GM19240 (cell line): ENCODE measurements around the gene TNFRSF12A.

ENCODE experiments used
- DNase-seq: peaks from one replicate; pipeline ENCODE4 v3.0.0; 2011; ENCODE audit warnings: low spot score; ENCODE audit not compliant: insufficient read length

Gene TNFRSF12A

DNA sequence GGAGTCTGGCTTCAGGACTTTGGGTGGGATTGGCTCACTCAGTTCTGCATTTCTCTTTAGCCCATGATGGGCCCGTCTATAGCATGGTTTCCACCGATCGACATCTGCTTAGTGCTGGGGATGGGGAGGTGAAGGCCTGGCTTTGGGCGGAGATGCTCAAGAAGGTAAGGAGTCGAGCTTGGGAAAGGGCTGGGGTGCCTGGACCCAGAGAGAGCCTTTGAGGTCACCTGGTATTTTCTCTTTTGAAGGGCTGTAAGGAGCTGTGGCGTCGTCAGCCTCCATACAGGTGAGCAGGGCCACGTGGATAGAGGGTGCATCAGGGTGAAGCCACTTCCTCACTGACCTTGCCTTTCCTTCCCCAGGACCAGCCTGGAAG, 5.8 kb downstream of the TNFRSF12A start:
- DNase-seq: no peak

DNA sequence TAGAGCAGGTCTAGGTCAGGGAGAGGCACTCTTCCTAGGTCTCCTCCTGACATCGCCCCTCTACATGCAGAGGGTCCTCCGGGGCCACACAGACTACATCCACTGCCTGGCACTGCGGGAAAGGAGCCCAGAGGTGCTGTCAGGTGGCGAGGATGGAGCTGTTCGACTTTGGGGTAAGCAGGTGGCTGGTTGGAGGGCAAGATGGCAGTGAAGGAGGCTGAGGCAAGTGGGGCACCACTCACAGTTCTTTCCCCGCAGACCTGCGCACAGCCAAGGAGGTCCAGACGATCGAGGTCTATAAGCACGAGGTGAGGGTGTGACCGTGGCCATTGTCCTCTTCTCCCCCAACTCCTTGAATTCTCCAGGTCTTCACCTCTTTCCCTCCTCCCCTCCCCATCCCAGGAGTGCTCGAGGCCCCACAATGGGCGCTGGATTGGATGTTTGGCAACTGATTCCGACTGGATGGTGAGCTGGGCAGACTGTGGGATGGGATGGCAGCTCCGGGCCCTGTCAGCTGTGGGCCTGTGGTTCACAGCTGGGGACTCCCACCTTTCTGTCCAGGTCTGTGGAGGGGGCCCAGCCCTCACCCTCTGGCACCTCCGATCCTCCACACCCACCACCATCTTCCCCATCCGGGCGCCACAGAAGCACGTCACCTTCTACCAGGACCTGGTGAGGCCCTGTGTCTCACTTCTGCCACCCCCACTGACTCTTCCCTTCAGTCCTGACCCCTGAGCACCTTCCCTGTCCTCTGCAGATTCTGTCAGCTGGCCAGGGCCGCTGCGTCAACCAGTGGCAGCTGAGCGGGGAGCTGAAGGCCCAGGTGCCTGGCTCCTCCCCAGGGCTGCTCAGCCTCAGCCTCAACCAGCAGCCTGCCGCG, 6.7 kb downstream of the TNFRSF12A start:
- DNase-seq: no peak

DNA sequence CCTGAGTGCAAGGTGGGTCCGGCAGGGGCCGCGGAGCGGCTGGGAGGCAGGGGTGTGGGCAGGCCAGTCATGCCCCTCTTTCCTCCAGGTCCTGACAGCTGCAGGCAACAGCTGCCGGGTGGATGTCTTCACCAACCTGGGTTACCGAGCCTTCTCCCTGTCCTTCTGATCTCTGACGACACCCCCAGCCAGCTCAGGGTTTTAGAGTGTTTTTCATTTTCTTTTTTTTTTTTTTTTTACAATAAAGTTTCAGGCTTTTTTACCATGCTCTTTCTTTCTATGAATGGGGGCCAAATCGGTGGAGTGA, 7.3 kb downstream of the TNFRSF12A start:
- DNase-seq: no peak

DNA sequence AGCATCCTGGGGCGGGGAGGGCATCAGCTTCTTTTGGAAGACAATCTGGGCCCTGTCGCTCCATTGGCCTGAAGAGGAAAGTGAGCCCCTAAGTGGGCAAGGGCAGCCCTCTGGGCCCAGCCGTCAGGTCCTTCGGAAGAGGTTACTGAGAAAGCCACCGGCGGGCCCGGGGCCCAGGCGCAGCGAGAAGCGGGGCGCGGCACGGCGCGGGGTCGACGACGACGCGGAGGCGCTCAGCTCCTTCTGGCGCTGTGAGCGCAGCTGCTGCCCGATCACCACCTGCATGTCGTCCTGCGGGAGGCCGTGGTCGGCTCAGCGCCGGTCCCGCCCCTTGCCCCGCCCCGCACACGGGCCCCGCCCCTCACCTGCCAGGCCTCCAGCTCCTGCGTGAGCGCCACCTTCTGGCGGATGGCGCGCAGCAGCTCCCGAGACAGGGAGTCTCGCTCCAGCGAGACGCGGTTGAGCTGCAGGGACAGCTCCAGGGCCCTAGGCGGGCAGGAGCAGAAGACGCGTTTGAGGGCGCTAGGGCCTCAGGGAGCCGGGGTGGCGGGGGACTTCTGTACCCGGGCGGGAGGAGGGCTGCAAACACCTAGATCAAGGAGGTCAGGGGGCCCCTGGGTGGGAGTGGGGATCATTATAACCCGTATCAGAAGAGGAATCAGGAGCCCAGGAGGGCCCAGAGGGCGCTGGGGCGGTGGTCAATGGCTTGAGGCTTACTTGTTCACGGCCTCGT, 8.0 kb downstream of the TNFRSF12A start:
- DNase-seq: peak; percentile 69

DNA sequence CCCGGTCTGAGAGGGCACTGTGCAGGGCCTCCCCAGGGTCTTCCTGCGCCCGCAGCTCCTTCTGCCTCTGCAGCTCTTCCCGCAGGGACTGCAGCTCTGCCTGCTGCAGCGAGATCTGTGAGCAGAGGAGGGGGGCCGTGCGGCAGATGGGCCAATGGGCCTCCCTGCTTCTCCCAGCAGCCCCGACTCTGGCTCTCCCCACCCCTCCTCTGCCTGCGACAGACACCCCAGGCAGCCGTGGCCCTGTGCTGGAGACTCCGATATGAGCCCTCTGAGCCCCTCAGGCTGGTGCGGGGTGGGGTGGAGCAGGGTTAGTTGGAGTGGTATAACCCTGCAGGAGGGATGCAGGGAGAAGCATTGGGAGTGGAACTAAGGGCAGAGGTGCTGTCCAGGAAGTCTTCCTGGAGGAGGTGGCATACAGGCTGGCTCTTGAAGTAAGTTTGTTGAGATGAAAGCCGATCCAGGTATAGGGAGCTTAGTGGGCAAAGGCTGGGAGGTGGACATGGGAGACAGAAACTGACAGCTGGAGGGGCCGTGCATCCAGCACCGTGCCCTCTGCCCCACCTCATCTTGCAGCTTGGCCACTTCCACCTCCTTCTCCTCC, 8.7 kb downstream of the TNFRSF12A start:
- DNase-seq: no peak

DNA sequence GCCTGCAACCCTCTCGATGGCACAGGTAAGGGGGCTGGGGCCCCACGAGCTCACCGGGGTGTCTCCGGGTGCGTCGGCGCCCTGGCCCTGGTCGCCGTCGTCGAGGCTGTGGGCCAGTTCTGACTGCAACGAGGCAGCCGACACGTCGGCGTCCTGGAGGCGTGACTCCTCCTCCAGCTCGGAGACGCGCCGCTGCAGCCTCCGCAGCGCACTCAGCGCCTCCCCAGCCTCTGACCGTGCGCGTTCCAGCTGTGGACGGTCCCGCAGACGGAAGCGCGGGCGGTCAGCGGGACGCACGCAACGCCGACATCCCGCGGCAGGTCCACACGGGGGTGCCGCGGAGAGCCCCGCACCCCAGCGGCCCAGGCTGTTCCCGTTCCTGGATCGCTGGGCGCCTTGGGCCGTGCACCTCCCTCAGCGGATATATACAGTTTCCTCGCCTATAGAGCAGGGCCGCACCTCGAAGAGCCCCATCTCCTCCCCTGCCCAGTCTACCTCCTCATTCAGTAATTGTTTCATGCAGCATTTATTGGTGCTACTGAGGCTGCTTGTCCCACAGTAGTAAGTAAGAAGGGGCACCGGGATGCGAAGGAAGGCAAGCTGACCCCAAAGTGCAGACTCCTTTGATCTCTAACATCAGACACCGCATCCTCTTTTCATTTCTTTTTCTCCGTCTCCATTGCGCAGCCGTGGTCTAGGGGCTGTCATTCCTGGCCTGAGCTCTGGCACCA, 9.5 kb downstream of the TNFRSF12A start:
- DNase-seq: no peak

DNA sequence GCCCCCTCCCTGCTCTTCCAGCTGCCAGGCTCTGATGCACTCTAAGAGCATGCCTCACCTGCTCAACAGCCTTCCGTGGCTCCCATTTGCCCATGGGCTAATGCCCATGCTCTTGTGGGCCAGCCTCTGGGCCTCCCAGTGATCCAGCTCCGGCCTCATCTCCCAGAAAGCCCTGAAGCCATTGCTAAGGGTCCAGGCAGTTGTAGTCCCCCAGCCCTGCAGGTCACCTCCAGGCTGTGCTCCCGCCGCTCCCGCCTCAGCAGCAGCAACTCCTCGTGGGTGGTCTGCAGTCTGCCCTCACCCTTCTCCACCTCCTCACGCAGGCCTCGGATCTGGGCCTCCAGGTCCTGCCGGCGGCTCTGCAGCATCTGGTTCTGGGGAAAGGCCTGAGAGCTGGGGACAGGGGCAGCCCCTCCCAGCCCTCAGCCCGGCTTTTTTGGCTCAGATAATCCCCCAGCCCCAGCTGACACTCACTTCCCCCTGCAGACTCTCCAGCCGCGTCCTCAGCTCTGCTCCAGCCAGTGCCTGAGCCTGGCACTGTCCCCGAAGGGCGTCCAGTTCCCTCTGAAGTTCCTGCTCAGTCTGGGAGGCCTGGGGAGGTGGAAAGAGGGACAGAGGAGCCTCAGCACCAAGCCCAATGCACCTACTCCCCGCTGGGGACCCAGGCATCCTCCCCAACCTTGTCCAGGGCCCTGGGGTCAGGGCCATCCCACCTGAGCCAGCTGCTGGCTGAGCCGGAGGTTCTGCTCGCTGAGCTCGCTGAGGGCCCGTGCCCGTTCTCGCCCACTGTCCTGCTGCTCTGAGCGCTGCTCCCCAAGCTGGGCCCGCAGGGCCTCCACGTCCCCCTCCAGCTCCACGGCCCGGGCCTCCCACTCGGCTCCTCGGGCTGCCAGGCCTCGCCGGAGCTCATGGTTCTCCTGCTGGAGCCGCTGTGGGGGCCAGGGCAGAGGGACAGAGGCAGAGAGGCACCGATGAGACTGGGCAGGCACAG, 10.3 kb downstream of the TNFRSF12A start:
- DNase-seq: no peak

DNA sequence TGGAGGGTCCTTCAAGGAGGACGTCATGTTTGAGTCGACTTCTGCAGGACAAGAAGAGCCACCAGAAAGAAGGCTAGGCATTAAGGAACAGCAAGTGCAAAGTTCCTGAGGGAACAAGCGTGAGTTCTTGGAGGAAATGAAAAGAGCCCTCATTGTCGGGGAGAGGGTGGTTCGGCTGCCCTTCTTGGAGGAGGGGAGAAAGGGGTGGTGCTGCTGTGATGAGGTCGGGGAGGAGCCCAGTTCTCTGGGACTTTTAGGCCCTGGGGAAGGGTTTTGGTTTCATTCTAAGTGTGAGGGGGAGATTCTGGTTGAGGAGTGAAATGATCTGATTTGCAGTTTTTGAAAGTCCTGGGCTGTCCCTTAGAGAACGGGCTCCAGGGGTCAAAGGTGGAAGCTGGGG, 12.5 kb downstream of the TNFRSF12A start:
- no peak for DNase-seq

DNA sequence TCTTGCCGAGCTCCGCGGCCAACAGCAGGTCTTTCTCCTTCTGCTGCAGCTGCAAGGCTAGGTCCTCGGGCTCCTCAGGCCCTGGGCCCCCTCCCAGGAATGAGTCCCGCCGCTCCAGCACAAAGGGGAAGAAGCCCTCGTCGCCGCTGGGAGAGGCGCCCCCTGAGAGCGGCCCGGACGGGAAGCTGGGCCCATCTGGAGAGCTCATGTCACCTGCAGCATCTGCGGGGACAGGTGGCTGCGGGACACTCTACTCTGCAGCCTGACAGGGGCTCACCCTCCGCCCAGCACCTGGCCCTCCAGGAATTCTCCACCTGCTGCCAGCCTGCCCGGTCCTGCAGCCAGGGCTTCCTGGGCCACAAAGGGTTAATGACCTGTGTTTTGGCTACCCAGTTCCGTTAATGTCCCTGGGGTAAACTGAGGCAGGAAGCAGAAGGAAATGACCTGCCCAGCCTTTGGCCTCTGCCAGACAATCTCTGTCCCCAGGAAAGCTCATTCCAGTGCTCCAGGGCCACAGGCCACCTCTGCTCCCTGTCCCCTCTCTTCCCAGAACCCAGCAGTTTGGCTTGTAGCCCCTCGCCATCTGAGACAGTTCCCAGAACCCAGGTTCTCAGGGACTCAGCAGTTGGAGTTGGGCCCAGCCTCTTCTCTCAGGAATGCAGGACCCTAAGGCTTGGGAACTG, 15.3 kb downstream of the TNFRSF12A start:
- no peak for DNase-seq

DNA sequence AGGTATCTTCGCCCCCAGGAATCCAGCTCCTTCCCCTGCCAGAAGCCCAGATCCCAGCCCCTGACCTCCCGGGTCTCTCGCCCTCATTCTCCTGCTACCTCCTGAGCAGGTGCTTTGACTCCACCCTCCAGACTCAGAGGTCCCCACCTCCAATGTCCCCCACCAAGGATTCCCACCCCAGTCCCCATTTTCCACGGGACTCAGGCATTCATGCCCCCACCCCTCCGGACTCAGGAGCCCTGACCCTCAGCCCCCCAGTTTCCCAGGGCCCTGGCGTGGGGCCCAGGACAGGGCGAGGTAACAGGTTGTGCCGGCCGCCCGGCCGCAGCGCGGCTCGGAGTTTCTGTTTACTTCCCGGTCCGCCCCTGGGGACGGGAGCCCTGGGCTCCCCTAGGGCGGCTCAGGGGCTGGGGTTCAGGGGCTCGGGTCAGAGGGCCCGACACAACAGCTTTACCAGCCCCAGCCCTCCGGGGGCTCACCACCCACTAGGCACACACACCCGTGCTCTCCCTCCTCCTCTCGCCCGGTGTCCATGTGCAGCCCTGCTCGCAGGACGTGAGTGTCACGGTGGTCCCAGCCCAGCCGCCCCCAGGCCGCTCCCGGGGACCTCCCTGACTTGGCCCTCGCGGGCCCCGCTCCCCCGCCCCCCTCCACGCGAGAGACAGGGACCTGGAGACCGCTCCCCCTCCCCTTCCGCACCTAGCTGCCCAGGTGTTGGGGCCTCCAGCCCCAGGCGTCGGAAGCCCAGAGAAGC, 16.0 kb downstream of the TNFRSF12A start:
- DNase-seq: no peak

DNA sequence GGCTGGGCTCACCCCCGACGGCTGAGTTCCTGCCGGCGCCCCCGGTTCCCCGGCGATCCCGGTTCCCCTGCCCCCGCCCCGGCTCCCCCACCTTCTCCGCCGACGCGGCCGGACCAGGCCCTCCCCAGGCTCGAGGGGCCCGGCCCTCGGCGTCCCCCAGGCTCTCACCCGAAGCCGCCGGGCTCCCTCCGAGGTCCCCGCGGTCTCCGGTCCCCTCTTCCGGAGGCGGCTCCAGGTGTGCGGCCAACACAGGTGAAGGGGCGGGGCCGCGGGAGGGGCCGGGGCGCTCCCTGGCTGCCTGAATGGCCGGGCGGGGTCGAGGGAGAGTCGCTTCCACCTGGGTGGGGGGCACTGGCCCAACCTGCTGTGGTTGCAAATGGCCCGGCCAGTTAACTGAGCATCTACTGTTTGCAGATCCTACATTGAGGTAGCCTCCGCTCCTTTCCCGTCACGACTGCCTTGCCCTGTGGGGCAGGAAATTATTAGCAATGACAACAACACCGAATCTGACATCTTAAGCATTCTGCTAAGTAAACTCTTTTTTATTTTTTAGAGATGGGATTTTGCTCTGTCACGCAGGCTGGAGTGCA, 16.7 kb downstream of the TNFRSF12A start, which contains the start of gene BICDL2:
Gene BICDL2, minus strand, starts transcription at position 219 of the 590 bp plus-strand sequence. CDS start 1,448 bp downstream, outside the sequence.
- no peak for DNase-seq

DNA sequence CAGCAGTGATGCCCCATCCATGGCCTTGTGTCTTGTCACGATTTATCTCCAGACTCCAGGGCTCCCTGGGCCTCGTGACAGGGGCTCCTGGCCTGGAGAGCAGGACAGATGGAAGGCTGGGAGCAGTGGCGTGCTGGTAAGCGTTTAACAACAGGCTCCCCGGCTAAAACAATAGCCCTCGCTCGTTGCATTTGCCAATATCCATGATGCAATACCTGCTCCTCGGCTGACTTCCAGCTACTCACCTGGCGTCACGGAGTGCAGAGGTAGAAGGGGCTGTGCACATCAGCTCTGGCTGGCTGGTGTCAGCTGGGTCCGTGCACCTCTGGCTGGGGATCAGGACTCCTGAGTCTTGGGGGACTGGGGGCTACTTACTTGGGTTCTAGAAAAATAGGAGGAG, 18.1 kb downstream of the TNFRSF12A start:
- no peak for DNase-seq

DNA sequence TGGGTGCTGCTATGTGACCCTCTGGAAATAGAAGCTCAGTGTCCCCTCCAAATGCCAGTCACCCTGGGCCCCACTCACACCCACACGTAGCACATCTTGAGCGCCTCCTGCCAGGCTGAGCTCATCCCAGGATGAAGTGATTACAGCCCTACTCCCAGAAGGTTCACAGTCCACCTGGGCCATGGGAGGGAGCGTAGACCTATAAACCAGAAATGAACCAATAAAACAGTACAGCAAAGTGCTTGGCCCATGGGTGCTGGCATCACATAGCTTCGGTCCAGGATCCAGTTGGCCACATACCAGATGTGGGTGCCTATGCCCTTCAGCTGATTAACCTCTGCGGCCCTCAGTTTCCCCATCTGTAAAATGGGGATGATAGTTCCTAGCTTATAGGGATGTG, 18.7 kb downstream of the TNFRSF12A start:
- DNase-seq: no peak

DNA sequence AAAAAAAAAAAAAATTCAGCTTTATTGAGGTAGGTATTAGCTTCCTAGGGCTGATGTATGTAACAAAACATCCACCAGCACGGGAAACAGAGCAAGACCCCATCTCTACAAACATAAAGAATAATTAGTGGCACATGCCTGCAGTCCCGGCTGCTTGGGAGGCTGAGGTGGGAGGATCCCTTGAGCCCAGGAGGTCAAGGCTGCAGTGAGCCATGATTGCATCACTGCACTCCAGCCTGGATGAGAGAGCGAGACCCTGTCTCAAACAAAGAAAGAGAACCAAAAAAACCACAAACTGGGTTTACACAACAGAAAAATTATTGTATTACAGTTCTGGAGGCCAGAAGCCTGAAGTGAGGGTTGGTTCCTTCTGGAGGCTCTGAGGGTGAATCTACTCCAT, 22.2 kb downstream of the TNFRSF12A start:
- no peak for DNase-seq

DNA sequence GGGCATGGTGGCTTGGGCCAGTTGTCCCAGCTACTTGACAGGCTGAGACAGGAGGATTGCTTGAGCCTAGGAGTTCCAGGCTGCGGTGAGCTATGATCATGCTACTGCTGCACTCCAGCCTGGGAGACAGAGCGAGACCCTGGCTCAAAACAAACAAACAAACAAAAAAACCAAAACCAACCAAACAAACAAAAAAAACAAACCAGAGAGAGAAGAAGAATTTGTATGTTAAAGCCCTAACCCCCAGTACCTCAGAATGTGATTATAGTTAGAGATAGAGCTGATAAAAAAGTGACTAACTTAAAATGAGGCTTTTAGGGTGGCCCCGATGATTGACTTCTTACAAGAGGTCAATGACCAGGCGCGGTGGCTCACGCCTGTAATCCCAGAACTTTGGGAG, 24.5 kb downstream of the TNFRSF12A start:
- DNase-seq: no peak

DNA sequence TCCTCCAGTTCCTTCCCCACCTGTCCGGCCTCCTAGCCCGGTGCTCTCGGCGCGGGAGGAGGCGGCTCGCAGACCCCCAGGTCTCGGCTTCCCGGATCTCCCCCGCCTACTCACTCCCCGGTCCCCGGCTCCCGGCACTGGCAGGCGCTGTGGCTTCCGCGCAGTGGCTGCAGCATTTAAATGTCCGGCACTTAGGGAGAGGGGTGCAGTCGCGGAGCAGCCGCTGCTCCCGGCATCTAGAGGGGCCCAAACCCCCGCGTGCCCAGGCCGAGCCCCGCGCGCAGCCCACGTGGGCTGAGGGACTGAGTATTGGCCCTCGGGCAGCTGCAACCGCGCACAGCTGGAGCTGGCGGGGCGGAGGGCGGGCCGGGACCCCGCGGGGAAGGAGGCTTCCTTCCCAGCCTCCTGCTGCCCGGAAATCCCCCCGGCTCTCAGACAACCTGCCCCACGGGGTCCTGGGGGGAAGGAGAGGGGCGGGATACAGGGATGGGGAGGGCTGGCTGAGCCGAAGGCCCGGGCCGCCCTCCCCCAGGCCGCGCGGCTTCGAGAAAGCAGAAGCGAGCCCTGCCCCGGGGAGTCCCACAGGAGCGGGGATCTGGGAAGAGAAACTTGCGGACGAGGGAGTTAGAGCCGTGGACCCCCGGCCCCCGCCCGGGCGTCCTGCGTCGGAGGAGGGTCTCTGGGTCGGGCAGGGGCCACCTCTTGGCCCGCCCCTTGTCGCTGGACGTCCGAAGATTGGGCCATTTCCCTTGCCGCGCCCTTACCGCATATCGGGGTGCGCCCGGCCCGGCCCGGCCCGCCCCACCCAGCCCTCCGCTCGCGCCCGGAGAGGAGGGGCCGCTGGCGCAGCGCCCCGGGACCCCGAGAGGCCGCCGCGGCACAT, 25.8 kb downstream of the TNFRSF12A start, which contains the start of gene MMP25:
Gene MMP25, plus strand, starts transcription at position 804 of the 883 bp plus-strand sequence. CDS start 357 bp downstream, outside the sequence.
- no peak for DNase-seq

DNA sequence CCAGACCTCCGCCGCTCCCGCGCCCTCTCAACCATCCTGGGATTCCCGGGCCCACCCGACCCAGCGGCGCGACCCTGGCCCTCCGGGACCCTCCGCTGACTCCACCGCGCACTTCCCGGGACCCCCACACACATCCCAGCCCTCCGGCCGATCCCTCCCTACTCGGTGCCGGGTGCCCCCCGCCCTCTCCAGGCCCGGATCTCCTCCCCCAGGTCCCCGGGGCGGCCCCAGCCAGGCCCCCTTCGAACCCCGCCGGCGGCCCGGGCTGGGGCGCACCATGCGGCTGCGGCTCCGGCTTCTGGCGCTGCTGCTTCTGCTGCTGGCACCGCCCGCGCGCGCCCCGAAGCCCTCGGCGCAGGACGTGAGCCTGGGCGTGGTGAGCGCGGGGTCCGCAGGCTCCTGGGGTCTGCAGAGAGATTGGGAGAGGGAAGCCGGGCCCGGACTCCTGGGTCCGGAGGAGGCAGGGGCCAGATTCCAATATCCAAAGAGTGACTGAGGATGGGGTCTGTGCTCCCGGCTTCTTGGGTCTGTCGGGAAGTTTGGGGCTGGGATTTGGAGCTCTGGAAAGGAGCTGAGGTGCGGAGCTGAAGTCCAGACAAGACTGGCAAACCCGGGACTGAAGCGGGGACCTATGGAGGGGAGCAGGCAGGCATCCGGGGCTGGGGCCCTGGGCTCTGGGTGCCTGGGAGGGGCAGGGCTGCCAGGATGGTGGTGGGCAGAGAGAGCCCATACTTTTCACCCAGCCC, 26.6 kb downstream of the TNFRSF12A start:
- DNase-seq: no peak
